Lower leg skin (tissue), 4 donors: Measurements from ENCODE around the gene ARHGEF6. TPM values are rescaled to one million over a fixed set of nuclear protein-coding genes. Genes with fewer than 3 reads are reported as not detected.

Experiments
- DNase-seq, 2 donors: peaks; one replicate each; pipeline ENCODE4 v3.0.0-alpha.2; 2019; ENCODE audit warnings: low spot score in 2 of 2
- H3K4me3 ChIP-seq: fragments of 200-600 bp; sonication (generic); 2 replicates; pipeline ENCODE4 v1.5.1; 2017; ENCODE audit warnings: mild to moderate bottlenecking, low read depth; ENCODE audit not compliant: poor library complexity, severe bottlenecking
- CTCF ChIP-seq, 3 donors: fragments of 450-650 bp; IDR thresholded peaks; one replicate each; pipeline ENCODE4 v1.5.1; 2016; ENCODE audit warnings: antibody characterized with exemption in 3 of 3, mild to moderate bottlenecking in 3 of 3, moderate library complexity in 2 of 3
- POLR2A ChIP-seq, 2 donors: fragments of 450-650 bp; IDR thresholded peaks; one replicate each; pipeline ENCODE4 v1.6.1; 2016 to 2017; ENCODE audit warnings: antibody characterized with exemption in 2 of 2, mild to moderate bottlenecking in 1 of 2, moderate library complexity in 1 of 2
- WGBS, 2 donors: methylation state at CpG; one replicate each; pipeline ENCODE4 v1.1.5; 2018; 5-methylcytosine and 5-hydroxymethylcytosine counted together
- intact Hi-C: fragments of 100-400 bp; cut with DNase I; formaldehyde crosslinking; loops from one replicate; pipeline ENCODE4 v1.15.0; 2023; ENCODE audit warnings: low total_unique reads
- total RNA-seq, 4 donors: library from RNA; depleted of rRNA; stranded (reverse); fragments of >200 nt; gene quantifications; one replicate each; pipeline ENCODE4 v1.1.0, GENCODE V29; 2016

The ARHGEF6 gene
- total RNA-seq, 4 donors from 2014 or later: 5.8 to 9.6 (median 7.9) TPM

GRCh38 chrX:136652822-136653723, 127.7 kb downstream of the ARHGEF6 start:
- no peak for DNase-seq
- WGBS, 2 donors: 31 to 54% methylated on average over 6 of the region's 6 CpGs
- H3K4me3 ChIP-seq: no peak overlapping the region
- intact Hi-C loops: no loop called here
- TF ChIP-seq POLR2A (IDR thresholded peaks at IDR 0.05) (no peak), CTCF (IDR thresholded peaks at IDR 0.05) (no peak)

- no peak for DNase-seq
- no peak for TF ChIP-seq POLR2A (IDR thresholded peaks at IDR 0.05)
- TF ChIP-seq CTCF (IDR thresholded peaks at IDR 0.05): no peak
- intact Hi-C loops: no loop called here
- no peak overlapping the region for H3K4me3 ChIP-seq
- 86 to 93% methylated on average over 3 of the region's 3 CpGs for WGBS, 2 donors
Measured at GRCh38 chrX:136650811-136651210, 129.9 kb downstream of the ARHGEF6 start.

- H3K4me3 ChIP-seq: no peak within 1 kb of the TSS
- WGBS, 2 donors: 85 to 93% methylated on average over 9 to 10 of the region's 10 CpGs
- intact Hi-C loops: no loop called here
- no peak for DNase-seq
- TF ChIP-seq CTCF (IDR thresholded peaks at IDR 0.05) (no peak), POLR2A (IDR thresholded peaks at IDR 0.05) (no peak)
Measured at GRCh38 chrX:136647677-136648360, 132.9 kb downstream of the ARHGEF6 start, which contains the start of gene CD40LG. Gene CD40LG, plus strand, starts transcription at chrX:136648158. Its CDS starts 91 bp downstream, at chrX:136648249.

DNA sequence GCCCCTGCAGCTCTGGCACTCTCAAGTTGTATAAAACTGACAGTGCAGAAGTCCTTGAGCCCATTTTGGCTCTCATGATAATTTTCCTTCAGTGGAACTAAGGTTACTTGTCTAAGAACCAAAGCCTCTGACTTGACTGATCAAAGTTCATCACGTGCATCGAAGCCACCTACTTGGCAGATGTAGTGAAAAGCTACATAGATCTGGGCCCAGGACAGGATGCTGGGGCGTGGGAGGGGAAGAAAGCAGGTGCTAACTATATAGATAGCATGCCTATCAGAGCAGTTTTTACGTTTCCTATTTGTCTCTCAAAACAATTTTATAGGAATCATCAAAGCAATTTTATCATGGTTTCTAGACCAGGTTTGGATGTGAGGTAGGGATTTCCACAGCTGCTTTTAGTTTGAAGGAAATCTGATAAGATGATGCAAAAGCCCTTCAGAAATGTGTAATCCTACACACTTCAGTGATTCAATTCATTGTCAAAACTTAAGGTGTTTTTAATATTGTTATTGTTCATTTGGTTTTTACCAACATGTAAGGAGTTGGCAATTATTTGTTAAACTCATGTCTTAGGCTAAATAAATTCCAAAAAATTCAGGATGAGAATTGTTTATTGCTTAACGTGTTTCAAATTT, 134.0 kb downstream of the ARHGEF6 start:
- intact Hi-C loops: no loop called here
- no peak for TF ChIP-seq POLR2A (IDR thresholded peaks at IDR 0.05)
- no peak for TF ChIP-seq CTCF (IDR thresholded peaks at IDR 0.05)
- 62 to 84% methylated on average over 5 of the region's 5 CpGs for whole genome bisulfite sequencing, 2 donors
- no peak overlapping the region for H3K4me3 ChIP-seq
- DNase-seq: no peak

GRCh38 chrX:136643243-136643642, 137.5 kb downstream of the ARHGEF6 start:
- 75% methylated on average over 1 of the region's 1 CpG; no CpG with 5 or more reads in 1 of the 2 donors for WGBS, 2 donors
- DNase-seq: no peak
- no peak overlapping the region for H3K4me3 ChIP-seq
- no peak for TF ChIP-seq CTCF (IDR thresholded peaks at IDR 0.05)
- no peak for TF ChIP-seq POLR2A (IDR thresholded peaks at IDR 0.05)
- intact Hi-C loops: no loop called here
